PC-9 (cell line): ENCODE data around the gene ARL5B.

Experiments used
- CTCF ChIP-seq: fragments of 200-600 bp; sonication (generic); conservative IDR thresholded peaks from 2 replicates; pipeline ENCODE4 v1.6.1; 2017; ENCODE audit warnings: mixed run types, antibody characterized with exemption, mild to moderate bottlenecking, moderate library complexity
- EZH2 ChIP-seq: fragments of 200-600 bp; sonication (generic); IDR thresholded peaks from 2 replicates; pipeline ENCODE4 v1.8.0; 2017; ENCODE audit warnings: antibody characterized with exemption, low read depth

DNA sequence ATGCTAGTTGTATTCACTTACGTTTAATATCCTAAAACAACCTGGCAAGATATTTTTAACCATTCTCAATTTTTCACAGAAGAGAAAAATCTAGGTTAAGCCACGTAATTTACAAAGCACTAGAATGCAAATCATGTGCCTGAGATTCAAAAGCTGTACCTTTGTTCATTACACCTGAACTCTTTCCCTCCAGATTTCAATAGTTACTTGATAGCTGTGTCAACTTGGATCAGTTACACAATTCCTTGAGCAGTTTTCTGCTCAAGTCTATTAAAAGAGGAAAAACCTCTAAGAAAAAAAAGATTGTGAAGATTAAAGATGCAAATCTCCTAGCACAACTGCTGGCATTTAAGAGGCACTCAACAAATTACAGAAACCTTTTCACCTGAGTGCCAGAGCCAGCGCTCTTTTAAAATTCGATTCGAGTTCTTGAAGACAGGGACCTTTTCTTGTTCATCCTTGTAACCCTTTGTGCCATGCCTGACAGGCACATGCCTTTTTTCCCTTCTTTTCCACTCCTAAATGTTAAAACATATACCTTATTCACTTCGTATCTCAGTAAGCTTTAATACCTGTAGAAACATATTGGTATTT lies 8.7 kb upstream of the ARL5B start:
- TF ChIP-seq EZH2 = no peak
- no peak for TF ChIP-seq CTCF
